GM23248 (cell line): Measurements from ENCODE around the gene NFATC2. TPM values are rescaled to one million over a fixed set of nuclear protein-coding genes. Genes with fewer than 3 reads are reported as not detected.

Experiments used
- DNase-seq: peaks from one replicate; pipeline ENCODE4 v3.0.0-alpha.2; 2015
- H2AFZ ChIP-seq: fragments of 200-600 bp; sonication (generic); 2 replicates; pipeline ENCODE4 v1.6.1; 2016; ENCODE audit warnings: antibody characterized with exemption
- H3F3A ChIP-seq: fragments of 200-600 bp; sonication (generic); 2 replicates; pipeline ENCODE4 v1.6.1; 2016; ENCODE audit warnings: mild to moderate bottlenecking, antibody characterized with exemption, mixed run types; ENCODE audit not compliant: insufficient read depth
- H3K27ac ChIP-seq: fragments of 200-600 bp; sonication (generic); 2 replicates; pipeline ENCODE4 v1.5.1; 2016; ENCODE audit warnings: mild to moderate bottlenecking
- H3K27me3 ChIP-seq: fragments of 200-600 bp; sonication (generic); replicated peaks from 2 replicates; pipeline ENCODE4 v1.6.1; 2016; ENCODE audit warnings: mild to moderate bottlenecking; ENCODE audit not compliant: insufficient read depth
- H3K36me3 ChIP-seq: fragments of 200-600 bp; sonication (generic); 2 replicates; pipeline ENCODE4 v1.6.1; 2016; ENCODE audit warnings: low read depth, mild to moderate bottlenecking
- H3K4me1 ChIP-seq: fragments of 200-600 bp; sonication (generic); 2 replicates; pipeline ENCODE4 v1.6.1; 2016; ENCODE audit warnings: mild to moderate bottlenecking; ENCODE audit not compliant: insufficient read depth
- H3K4me2 ChIP-seq: fragments of 200-600 bp; sonication (generic); one replicate; pipeline ENCODE4 v1.6.1; 2016; ENCODE audit warnings: mild to moderate bottlenecking; ENCODE audit not compliant: unreplicated experiment
- H3K4me3 ChIP-seq: fragments of 200-600 bp; sonication (generic); 2 replicates; pipeline ENCODE4 v1.5.1; 2016; ENCODE audit warnings: mild to moderate bottlenecking
- H3K79me2 ChIP-seq: fragments of 200-600 bp; sonication (generic); 2 replicates; pipeline ENCODE4 v1.6.1; 2016; ENCODE audit warnings: mild to moderate bottlenecking; ENCODE audit not compliant: insufficient read depth
- H3K9ac ChIP-seq: fragments of 200-600 bp; sonication (generic); 2 replicates; pipeline ENCODE4 v1.6.1; 2016; ENCODE audit warnings: mild to moderate bottlenecking
- H3K9me2 ChIP-seq: fragments of 200-600 bp; sonication (generic); 2 replicates; pipeline ENCODE4 v1.6.1; 2016; ENCODE audit warnings: mixed run types, mild to moderate bottlenecking, moderate library complexity; ENCODE audit not compliant: insufficient read depth
- H3K9me3 ChIP-seq: fragments of 200-600 bp; sonication (generic); one replicate; pipeline ENCODE4 v1.6.1; 2017; ENCODE audit warnings: low read depth
- H4K20me1 ChIP-seq: fragments of 200-600 bp; sonication (generic); 2 replicates; pipeline ENCODE4 v1.6.0; 2016; ENCODE audit not compliant: insufficient read depth
- EZH2 ChIP-seq: fragments of 200-600 bp; sonication (generic); IDR thresholded peaks from 2 replicates; pipeline ENCODE4 v1.6.1; 2018; ENCODE audit warnings: antibody characterized with exemption, mild to moderate bottlenecking; ENCODE audit not compliant: insufficient read depth, poor library complexity, severe bottlenecking
- EZH2phosphoT487 ChIP-seq: fragments of 200-600 bp; sonication (generic); IDR thresholded peaks from 2 replicates; pipeline ENCODE4 v1.6.1; 2018; ENCODE audit warnings: antibody characterized with exemption, moderate library complexity, mild to moderate bottlenecking, low read depth; ENCODE audit not compliant: insufficient read depth
- WGBS, 2 experiments: methylation state at CpG; one replicate each; pipeline ENCODE4 v1.1.6; 2015 to 2017; ENCODE audit warnings: low lambda C conversion rate in 2 of 2, low coverage in 1 of 2; ENCODE audit errors: missing lambda C conversion rate in 2 of 2; 5-methylcytosine and 5-hydroxymethylcytosine counted together
- in situ Hi-C: fragments of 300-500 bp; cut with MboI; formaldehyde crosslinking; loops from 2 replicates; pipeline ENCODE4 v1.15.0; 2020
- polyA plus RNA-seq: library from polyadenylated mRNA; unstranded; fragments of >200 nt; fragmentation: Nextera tagmentation; extraction: Ambion mirVana; gene quantifications from 2 replicates; pipeline ENCODE4 v1.2.1, GENCODE V29; 2016
- total RNA-seq: library from RNA; depleted of rRNA; stranded (reverse); fragments of >200 nt; shearing (Covaris generic); gene quantifications from 2 replicates; pipeline ENCODE4 v1.2.3, GENCODE V29; 2014

Gene NFATC2
- total and polyA plus RNA-seq, 2 experiments from 2014 or later: 0.11 to 0.14 TPM

GRCh38 chr20:51510169-51510568 lies 32.4 kb downstream of the NFATC2 start:
- Histone ChIP-seq H3K36me3 (no peaks in the 10 kb centered on the region), H3K79me2 (no peaks in the 10 kb centered on the region), H4K20me1 (no peaks in the 10 kb centered on the region), H3K4me1 (no peaks in the 10 kb centered on the region), H3K9me3 (no peaks in the 10 kb centered on the region), H3K9me2 (no peaks in the 10 kb centered on the region), H3K27me3 (no peaks in the 10 kb centered on the region), H3K27ac (no peak overlapping the region), H3K4me2 (no peak overlapping the region), H2AFZ (no peak overlapping the region), H3F3A (no peaks in the 10 kb centered on the region), H3K4me3 (no peak overlapping the region), H3K9ac (no peak overlapping the region)
- no peak for DNase-seq
- in situ Hi-C loops: no loop called here
- 90 to 93% methylated on average over 6 of the region's 6 CpGs for WGBS, 2 experiments
- TF ChIP-seq EZH2phosphoT487: no peak

- 88 to 100% methylated on average over 1 of the region's 1 CpG for WGBS, 2 experiments
- H3K4me2 ChIP-seq: no peak overlapping the region
- H3K9me3 ChIP-seq: no peaks in the 10 kb centered on the region
- H3K79me2 ChIP-seq: no peaks in the 10 kb centered on the region
- H3K27ac ChIP-seq: no peak overlapping the region
- in situ Hi-C loops: no loop called here
- H3K27me3 ChIP-seq: no peaks in the 10 kb centered on the region
- H3F3A ChIP-seq: no peaks in the 10 kb centered on the region
- H4K20me1 ChIP-seq: no peaks in the 10 kb centered on the region
- no peaks in the 10 kb centered on the region for H3K36me3 ChIP-seq
- H3K9ac ChIP-seq: no peak overlapping the region
- DNase-seq: no peak
- H3K4me3 ChIP-seq: no peak overlapping the region
- no peaks in the 10 kb centered on the region for H3K4me1 ChIP-seq
- TF ChIP-seq EZH2 (no peak), EZH2phosphoT487 (no peak)
- no peak overlapping the region for H2AFZ ChIP-seq
- no peaks in the 10 kb centered on the region for H3K9me2 ChIP-seq
Observed at GRCh38 chr20:51509208-51509607, 33.3 kb downstream of the NFATC2 start.

GRCh38 chr20:51508780-51509179 lies 33.7 kb downstream of the NFATC2 start:
- Histone ChIP-seq H3K27me3 (no peaks in the 10 kb centered on the region), H3K27ac (no peak overlapping the region), H3K79me2 (no peaks in the 10 kb centered on the region), H3K4me1 (no peaks in the 10 kb centered on the region), H3K4me2 (no peak overlapping the region), H4K20me1 (no peaks in the 10 kb centered on the region), H3K9me3 (no peaks in the 10 kb centered on the region), H3K9ac (no peak overlapping the region), H3F3A (no peaks in the 10 kb centered on the region), H3K4me3 (no peak overlapping the region), H2AFZ (no peak overlapping the region), H3K9me2 (no peaks in the 10 kb centered on the region), H3K36me3 (no peaks in the 10 kb centered on the region)
- 73 to 84% methylated on average over 6 to 7 of the region's 7 CpGs for WGBS, 2 experiments
- in situ Hi-C loops: no loop called here
- TF ChIP-seq EZH2: no peak
- no peak for TF ChIP-seq EZH2phosphoT487
- no peak for DNase-seq

GRCh38 chr20:51508158-51508557 lies 34.4 kb downstream of the NFATC2 start:
- no peaks in the 10 kb centered on the region for H3K79me2 ChIP-seq
- DNase-seq: no peak
- TF ChIP-seq EZH2phosphoT487 (no peak), EZH2 (no peak)
- 87% methylated on average over 16 to 17 of the region's 17 CpGs for WGBS, 2 experiments
- H3K9me3 ChIP-seq: no peaks in the 10 kb centered on the region
- no peaks in the 10 kb centered on the region for H4K20me1 ChIP-seq
- H3F3A ChIP-seq: no peaks in the 10 kb centered on the region
- no peak overlapping the region for H3K27ac ChIP-seq
- H3K9me2 ChIP-seq: no peaks in the 10 kb centered on the region
- no peak overlapping the region for H3K4me2 ChIP-seq
- H3K27me3 ChIP-seq: no peaks in the 10 kb centered on the region
- in situ Hi-C loops: no loop called here
- no peaks in the 10 kb centered on the region for H3K36me3 ChIP-seq
- H2AFZ ChIP-seq: no peak overlapping the region
- no peak overlapping the region for H3K9ac ChIP-seq
- H3K4me3 ChIP-seq: no peak overlapping the region
- H3K4me1 ChIP-seq: no peaks in the 10 kb centered on the region
